ENCODE measurements around the gene PTGIR.

PTGIR gene

GRCh38 chr19:46613525-46613924, 11.4 kb downstream of the PTGIR start:
- no peak for DNase-seq

- DNase-seq = no peak
Observed at GRCh38 chr19:46611776-46612175, 13.1 kb downstream of the PTGIR start.

DNA sequence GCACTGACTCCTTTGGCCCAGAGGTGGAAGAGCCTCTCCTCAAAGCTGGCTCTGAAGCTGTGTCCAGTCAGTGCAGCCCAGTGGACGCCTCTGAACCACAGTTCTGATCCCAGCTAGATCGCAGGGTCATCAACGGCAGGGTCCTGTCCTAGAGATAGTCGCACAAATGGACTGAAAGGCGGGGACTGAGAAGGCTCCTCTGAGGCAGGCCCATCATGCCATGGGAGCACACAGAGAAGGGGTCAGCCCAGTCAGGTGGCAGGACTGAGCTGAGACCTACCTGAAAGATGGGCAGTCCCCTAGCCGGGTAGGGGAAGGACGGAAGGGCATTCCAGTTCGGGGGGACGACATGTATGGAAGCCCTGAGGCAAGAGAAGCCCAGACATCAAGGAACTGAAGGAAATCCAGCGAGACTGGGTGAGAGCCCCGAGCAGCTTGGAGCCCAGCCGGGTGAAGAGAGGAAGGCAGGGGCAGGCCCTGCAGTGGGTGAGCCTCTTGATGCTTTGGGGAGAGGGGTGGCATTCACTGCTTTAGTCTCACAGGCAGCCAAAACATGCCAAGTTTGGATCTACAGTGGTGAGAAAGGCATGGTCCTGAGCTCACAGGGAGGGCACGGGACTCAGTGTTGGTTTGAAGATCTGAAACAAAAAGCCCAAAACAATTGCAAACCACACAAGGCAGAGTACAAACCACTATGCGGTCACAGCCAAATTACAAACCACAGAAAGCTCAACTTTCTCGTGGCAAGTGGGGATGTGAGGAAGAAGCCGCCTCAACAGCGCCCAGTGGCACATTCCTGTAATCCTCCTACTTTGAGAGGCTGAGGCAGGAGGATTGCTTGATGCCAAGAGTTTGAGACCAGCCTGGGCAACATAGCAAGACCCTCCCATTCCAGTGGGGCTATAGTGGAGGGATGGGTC, 13.8 kb downstream of the PTGIR start:
- no peak for DNase-seq

GRCh38 chr19:46610413-46610775, 14.5 kb downstream of the PTGIR start:
- no peak for DNase-seq

- DNase-seq = no peak
Observed at GRCh38 chr19:46609511-46610412, 15.1 kb downstream of the PTGIR start.

DNA sequence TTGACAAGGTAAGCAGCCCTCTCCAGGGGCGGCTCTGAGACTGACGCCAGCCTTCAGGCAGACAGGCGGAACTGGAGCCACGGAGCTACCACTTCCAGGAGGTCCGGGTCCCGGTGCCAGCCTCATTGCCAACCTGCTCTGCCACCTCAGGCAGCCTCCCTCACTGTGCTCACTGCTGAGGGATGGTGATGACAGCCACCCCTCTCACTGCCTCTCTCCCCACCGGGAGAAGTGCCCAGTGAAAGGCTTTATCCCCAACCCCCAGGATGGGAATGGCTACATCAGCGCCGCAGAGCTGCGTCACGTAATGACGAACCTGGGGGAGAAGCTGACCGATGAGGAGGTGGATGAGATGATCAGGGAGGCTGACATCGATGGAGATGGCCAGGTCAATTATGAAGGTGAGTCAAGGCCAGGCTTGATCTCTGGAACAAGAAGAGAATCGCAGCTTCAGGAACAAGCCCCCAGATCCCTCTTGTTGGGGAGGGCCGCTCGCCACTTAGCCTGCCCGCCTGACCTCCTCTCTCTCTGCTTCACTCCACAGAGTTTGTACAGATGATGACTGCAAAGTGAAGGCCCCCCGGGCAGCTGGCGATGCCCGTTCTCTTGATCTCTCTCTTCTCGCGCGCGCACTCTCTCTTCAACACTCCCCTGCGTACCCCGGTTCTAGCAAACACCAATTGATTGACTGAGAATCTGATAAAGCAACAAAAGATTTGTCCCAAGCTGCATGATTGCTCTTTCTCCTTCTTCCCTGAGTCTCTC, 16.1 kb downstream of the PTGIR start:
- no peak for DNase-seq

GRCh38 chr19:46608178-46608577, 16.7 kb downstream of the PTGIR start:
- no peak for DNase-seq

DNA sequence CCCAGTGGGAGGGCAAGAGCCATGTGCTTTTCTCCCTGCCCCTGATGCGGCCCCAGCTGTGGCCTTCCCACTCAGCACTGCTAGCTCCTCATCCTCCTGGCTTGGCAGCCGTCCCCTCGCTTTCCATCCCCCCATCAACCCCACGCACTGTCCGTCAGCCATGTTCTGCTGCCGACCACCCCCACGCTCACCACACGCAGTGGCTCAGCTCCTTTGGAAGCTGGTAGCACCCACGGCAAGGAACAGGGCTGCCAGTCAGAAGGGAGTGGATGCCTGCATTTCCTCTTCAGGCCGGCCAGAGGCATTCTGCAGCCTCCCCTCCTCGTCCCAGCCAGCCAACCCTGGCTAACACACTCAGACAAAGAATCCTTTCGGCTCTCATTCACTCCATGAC, 17.4 kb downstream of the PTGIR start:
- DNase-seq = no peak

DNA sequence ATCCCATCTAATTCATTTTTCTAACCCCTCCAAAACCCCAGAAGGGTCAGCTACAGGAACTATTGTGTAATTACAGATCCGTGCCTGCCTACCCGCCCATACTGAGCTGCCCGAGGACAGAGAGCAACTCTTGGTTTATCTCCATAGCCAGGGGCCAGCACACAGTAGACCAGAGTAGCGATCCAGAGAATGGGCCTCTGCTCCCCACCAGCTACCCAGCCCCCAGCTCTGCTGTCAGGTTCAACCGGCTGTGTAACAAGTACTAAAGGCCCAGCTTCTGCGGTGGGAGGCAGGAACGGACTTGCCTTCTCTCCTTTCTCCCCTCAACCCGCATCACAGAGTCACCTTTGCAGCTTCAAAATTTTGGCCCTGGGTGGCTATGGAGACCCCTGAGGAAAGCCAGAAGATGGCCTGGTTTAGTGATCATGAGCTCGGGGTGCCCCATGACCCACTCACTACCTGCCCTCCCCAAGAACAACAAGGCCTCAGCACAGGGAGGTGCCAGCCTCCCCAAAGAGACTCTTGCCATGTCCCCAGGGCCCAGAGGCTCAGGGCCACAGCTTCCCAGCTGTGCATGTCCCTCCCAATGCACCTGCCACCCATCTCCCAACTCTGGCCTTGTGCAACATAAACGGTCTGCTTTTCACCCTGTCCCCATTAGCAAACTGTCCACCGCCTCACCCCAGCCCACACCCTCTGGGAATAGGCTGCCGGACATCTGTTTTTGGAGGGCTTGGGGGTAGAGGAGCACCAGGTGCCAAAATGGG, 18.0 kb downstream of the PTGIR start:
- no peak for DNase-seq

- DNase-seq = no peak
Observed at GRCh38 chr19:46606019-46606418, 18.9 kb downstream of the PTGIR start.

GRCh38 chr19:46605356-46605821, 19.5 kb downstream of the PTGIR start:
- no peak for DNase-seq

- DNase-seq = no peak
Observed at GRCh38 chr19:46604781-46605355, 20.0 kb downstream of the PTGIR start.

DNA sequence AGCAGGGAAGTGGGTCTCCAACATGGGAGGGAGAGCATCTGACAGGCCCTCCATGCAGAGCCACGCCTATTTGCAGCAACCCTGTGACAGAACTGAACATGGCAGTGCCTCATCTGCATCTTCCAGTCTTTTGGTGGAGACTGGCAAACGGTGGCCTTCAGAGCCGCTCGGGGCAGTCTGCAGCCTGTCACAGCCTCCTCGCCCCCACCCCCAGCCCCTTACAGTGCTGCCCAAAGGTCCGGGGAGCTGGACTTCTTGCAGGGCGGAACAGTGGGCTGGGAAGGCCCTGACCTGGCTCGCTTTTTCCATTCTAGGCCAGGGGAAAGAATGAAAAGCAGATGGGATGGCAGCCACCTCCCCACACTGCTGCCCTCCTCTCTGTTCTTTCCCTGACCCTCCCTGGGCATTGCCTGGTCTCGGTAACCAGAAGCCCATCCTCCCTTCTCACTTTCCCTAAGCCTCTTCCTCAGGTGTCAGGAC, 21.1 kb downstream of the PTGIR start:
- no peak for DNase-seq

DNA sequence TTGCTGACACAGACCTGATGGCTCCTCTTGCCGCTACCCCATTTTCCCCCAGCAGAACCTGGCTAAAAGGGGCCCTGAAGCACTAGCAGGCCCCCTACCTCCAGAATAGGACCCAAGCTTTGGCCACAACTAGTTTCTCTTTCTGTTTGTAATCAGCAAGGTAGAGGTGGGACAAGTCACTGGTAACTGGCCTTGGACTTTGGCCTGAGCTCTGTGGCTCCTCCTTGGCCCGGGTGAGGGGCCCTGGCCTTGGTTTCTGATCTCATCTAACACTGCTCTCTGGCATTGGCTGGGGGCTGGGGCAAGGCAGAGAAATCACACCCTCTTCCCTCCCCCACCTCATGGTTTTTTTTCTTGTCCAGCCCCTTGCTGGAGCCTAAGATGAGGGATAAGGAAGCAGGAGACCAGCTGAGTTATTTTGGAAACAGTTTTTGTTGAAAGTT, 21.7 kb downstream of the PTGIR start:
- no peak for DNase-seq

DNA sequence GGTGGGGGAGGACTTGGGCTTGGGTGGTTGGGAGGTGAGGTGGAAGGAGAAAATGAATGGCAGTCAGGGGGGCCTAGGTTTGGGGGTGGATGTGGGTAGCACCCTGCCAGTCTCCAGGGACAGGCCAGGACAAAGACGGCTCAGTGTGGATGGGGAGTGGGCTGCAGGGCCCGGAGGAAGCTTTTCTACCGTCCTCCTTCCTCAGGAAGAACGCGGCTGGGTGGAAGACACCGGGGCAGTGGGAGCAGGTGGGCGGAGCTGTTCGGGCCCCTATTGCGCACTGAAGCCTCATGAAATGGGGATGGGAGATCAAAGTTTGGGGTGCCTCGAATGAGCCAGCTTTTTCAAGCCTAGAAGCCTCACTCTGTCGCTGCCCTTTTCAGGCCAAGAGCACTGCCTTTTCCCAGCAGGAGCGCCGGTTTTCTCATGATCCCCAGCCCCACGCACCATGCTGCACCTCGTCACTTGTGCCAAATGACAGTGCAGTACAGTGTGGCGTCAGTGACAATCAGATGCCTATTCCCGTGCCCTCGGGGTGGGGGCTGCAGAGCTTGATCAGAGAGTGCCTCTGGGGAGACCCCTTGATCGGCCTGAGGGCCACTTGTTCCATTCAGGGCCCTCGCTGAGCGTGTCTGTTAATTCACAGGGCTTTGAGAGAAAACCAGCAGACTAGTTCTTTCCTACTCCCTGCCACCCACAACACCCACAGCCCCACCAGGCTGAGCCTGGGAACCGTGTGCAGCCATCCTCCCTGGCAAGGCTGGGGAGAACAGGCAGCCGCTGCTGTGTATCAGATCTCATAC, 22.3 kb downstream of the PTGIR start:
- no peak for DNase-seq

- no peak for DNase-seq
Observed at GRCh38 chr19:46601318-46602224, 23.3 kb downstream of the PTGIR start, which contains the start of gene CALM3. Gene CALM3, plus strand, starts transcription at chr19:46601330. Its CDS starts 105 bp downstream, at chr19:46601435.

DNA sequence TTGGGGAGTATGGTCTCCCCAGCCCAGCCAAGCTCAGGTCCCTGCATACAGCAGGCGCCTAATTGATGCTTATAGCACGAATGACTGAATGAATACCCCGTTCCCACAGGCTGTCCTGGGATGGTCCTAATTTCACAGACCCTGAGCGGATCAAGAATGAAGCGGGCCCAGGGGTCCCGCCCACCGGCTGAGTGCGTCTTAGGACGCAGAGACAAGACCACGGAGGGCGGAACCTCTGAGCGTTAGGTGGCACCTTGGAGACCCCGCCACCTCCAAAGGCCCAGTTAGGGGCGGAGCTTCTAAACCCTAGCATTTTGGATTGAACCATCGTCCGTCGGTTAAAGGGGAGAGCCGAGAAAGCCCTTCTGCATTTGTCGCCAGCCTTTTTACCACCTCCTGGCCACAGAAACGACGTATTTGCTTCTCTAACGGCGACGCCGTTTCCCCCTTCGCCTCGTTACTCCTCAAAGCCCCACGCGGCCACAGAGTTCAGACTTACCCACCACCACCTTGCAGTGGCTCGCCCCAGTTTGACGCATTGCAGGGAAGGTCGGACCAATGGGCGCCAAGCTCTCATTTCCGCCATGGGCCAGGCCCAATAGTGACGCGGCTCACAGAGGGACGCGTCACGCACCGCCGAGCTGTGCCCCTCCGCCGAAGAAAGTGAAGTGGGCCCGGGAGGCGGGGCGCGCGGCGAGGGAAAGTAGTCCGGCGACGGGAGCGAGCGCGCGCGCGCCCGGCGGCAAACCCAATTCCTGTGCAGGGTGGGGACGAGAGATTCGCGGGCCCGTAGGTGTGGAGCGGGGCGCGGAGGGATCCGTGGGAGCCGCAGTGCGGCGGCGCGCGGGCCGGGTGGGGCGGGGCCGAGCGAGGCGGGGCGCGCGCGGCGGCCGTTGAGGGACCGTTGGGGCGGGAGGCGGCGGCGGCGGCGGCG, 24.2 kb downstream of the PTGIR start:
- DNase-seq = peak; percentile 90

DNA sequence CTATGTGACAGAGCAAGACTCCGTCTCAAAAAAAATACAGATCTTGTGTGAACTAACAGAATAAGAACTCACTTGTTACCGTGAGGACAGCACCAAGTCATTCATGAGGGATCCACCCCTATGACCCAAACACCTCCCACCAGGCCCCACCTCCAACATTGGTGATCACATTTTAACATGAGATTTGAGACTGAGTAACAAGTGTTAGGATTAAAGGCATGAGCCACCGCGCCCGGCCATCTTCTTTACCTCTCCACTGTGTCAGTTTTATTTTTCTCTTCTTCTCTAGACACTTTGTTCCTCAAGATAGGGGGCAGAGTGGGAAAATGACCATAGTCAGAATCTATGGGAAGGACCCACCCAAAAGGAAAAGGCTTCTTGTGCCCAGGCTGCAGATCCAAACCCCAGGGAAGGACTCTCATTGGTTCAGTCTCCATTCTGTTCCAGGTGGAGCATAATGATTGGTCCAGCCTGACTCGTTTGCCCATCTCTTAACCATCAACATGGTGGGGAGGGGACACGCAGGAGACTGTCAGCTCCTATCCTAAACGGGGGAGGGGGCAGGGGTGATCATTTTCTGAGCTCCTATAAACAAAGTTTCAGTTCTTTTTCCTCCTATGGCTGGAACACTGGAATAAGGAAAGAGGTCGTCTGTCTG, 25.0 kb downstream of the PTGIR start:
- DNase-seq = no peak
